Fibroblast of lung (primary cell): Measurements from ENCODE around the gene CLEC4D. TPM values are rescaled to one million over a fixed set of nuclear protein-coding genes. Genes with fewer than 3 reads are reported as not detected.

Experiments used
- DNase-seq, 2 donors: peaks; one replicate each; pipeline versions ENCODE4 v3.0.0 to v3.0.0-alpha.2; 2010; ENCODE audit warnings: low read depth in 2 of 2
- H2AFZ ChIP-seq: 2 replicates; pipeline ENCODE4 v1.5.1; 2012; ENCODE audit warnings: low read length, control low read depth, inconsistent platforms
- H3K27ac ChIP-seq: 2 replicates; pipeline ENCODE4 v1.5.1; 2011; ENCODE audit warnings: low read length, control low read depth; ENCODE audit not compliant: insufficient read depth
- H3K27me3 ChIP-seq: 2 replicates; pipeline ENCODE4 v1.5.1; 2011; ENCODE audit warnings: mild to moderate bottlenecking, low read length; ENCODE audit not compliant: control insufficient read depth, insufficient read depth
- H3K36me3 ChIP-seq: 2 replicates; pipeline ENCODE4 v1.5.1; 2011; ENCODE audit warnings: low read length; ENCODE audit not compliant: control insufficient read depth, insufficient read depth
- H3K4me1 ChIP-seq: 2 replicates; pipeline ENCODE4 v1.5.1; 2011; ENCODE audit warnings: low read length; ENCODE audit not compliant: control insufficient read depth, insufficient read depth; ENCODE audit errors: extremely low read depth
- H3K4me2 ChIP-seq: 2 replicates; pipeline ENCODE4 v1.5.1; 2011; ENCODE audit warnings: low read length, control low read depth; ENCODE audit not compliant: insufficient read depth; ENCODE audit errors: extremely low read depth
- H3K4me3 ChIP-seq, 4 experiments: fragments of 200-600 bp in 1 of 4; sonication (generic) in 1 of 4; replicated peaks in 1 of 4; 2 replicates each; pipeline ENCODE4 v1.5.1; 2011 to 2016; ENCODE audit warnings: low read length in 4 of 4, low read depth in 3 of 4, mild to moderate bottlenecking in 3 of 4, control low read depth in 2 of 4, inconsistent platforms in 1 of 4, mixed read lengths in 1 of 4; ENCODE audit not compliant: insufficient read depth in 1 of 4; ENCODE audit errors: control extremely low read depth in 1 of 4
- H3K79me2 ChIP-seq: 2 replicates; pipeline ENCODE4 v1.5.1; 2012; ENCODE audit warnings: mild to moderate bottlenecking, low read length, inconsistent platforms; ENCODE audit not compliant: control insufficient read depth, insufficient read depth
- H3K9ac ChIP-seq: 2 replicates; pipeline ENCODE4 v1.5.1; 2011; ENCODE audit warnings: mild to moderate bottlenecking, low read length, control low read depth; ENCODE audit not compliant: insufficient read depth
- H3K9me3 ChIP-seq: 2 replicates; pipeline ENCODE4 v1.5.1; 2012; ENCODE audit warnings: low read depth, low read length; ENCODE audit not compliant: control insufficient read depth, insufficient read depth
- H4K20me1 ChIP-seq: 2 replicates; pipeline ENCODE4 v1.5.1; 2011; ENCODE audit warnings: low read length; ENCODE audit not compliant: control insufficient read depth, insufficient read depth; ENCODE audit errors: extremely low read depth
- EZH2 ChIP-seq: IDR thresholded peaks from 2 replicates; pipeline ENCODE4 v1.5.1; 2012; ENCODE audit warnings: low read length, control low read depth, mild to moderate bottlenecking; ENCODE audit errors: missing control alignments
- polyA minus RNA-seq: library from RNA; depleted of rRNA, polyadenylated mRNA; stranded (reverse); fragments of >200 nt; gene quantifications from 2 replicates; pipeline ENCODE4 v1.2.3, GENCODE V29; 2011; ENCODE audit warnings: low replicate concordance
- polyA plus RNA-seq, 2 donors: library from polyadenylated mRNA; depleted of rRNA in 1 of 2; stranded (reverse) in 1 of 2; unstranded in 1 of 2; fragments of >200 nt; gene quantifications; 2 replicates each; pipeline ENCODE4 v1.2.1, GENCODE V29; 2011 to 2012; ENCODE audit warnings: missing spikeins in 1 of 2
- total RNA-seq: library from RNA; depleted of rRNA; stranded (reverse); fragments of >200 nt; gene quantifications from 2 replicates; pipeline ENCODE4 v1.2.1, GENCODE V29; 2014
- TF ChIP-seq, protein P1 (sequence below), 2 donors: IDR thresholded peaks in 1 of 2; conservative IDR thresholded peaks in 1 of 2; 1 replicate in 1 of 2; 2 replicates in 1 of 2; pipeline ENCODE4 v1.5.1; 2011 to 2012; ENCODE audit warnings: low read length in 2 of 2, control low read depth in 1 of 2, inconsistent platforms in 1 of 2, low read depth in 1 of 2, mild to moderate bottlenecking in 1 of 2

The CLEC4D gene
- not detected in 2 replicates for total RNA-seq
- not detected in 2 replicates for polyA plus RNA-seq
- not detected in 2 replicates for polyA plus RNA-seq (2012)
- polyA minus RNA-seq = not detected in 2 replicates

DNA sequence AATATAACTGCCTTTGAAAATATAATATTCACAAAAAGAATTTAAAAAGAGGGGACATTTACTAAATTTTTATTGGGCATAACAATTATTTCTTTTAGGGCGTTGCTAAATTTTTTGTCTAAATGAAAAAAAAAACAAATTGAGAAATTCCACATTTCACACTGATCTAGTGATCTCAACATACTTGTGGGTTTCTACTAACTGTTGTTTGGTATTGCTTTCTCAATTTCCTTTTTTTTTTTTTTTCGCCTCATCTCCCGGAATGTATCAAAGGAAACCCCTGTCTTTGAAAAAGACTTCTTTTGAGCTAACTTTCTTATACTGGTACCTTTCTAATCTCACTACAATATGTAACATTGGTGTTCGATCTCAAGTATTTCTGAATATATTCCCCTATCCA, at the start of gene CLEC4D:
Gene CLEC4D (plus strand): TSS at position 248 of the 400 bp plus-strand sequence. CDS start 230 bp downstream, outside the sequence.
- Histone ChIP-seq H3K9ac (no peak within 1 kb of the TSS), H3K9me3 (no peaks in the 10 kb centered on the region), H3K27me3 (no peaks in the 10 kb centered on the region), H3K4me2 (no peak within 1 kb of the TSS), H2AFZ (no peak within 1 kb of the TSS), H3K36me3 (no peaks in the 10 kb centered on the region), H3K4me1 (no peaks in the 10 kb centered on the region), H3K79me2 (no peaks in the 10 kb centered on the region), H3K27ac (no peak within 1 kb of the TSS), H3K4me3 (no peak within 1 kb of the TSS), H4K20me1 (no peaks in the 10 kb centered on the region)
- TF ChIP-seq, protein P1, sequence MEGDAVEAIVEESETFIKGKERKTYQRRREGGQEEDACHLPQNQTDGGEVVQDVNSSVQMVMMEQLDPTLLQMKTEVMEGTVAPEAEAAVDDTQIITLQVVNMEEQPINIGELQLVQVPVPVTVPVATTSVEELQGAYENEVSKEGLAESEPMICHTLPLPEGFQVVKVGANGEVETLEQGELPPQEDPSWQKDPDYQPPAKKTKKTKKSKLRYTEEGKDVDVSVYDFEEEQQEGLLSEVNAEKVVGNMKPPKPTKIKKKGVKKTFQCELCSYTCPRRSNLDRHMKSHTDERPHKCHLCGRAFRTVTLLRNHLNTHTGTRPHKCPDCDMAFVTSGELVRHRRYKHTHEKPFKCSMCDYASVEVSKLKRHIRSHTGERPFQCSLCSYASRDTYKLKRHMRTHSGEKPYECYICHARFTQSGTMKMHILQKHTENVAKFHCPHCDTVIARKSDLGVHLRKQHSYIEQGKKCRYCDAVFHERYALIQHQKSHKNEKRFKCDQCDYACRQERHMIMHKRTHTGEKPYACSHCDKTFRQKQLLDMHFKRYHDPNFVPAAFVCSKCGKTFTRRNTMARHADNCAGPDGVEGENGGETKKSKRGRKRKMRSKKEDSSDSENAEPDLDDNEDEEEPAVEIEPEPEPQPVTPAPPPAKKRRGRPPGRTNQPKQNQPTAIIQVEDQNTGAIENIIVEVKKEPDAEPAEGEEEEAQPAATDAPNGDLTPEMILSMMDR (conservative IDR thresholded peaks at IDR 0.05 in 1 of 2, IDR thresholded peaks at IDR 0.05 in 1 of 2; ENCODE audit: low read depth in 1 of 2, low read length in 2 of 2) = no peak
- no peak for TF ChIP-seq EZH2
- DNase-seq = no peak

DNA sequence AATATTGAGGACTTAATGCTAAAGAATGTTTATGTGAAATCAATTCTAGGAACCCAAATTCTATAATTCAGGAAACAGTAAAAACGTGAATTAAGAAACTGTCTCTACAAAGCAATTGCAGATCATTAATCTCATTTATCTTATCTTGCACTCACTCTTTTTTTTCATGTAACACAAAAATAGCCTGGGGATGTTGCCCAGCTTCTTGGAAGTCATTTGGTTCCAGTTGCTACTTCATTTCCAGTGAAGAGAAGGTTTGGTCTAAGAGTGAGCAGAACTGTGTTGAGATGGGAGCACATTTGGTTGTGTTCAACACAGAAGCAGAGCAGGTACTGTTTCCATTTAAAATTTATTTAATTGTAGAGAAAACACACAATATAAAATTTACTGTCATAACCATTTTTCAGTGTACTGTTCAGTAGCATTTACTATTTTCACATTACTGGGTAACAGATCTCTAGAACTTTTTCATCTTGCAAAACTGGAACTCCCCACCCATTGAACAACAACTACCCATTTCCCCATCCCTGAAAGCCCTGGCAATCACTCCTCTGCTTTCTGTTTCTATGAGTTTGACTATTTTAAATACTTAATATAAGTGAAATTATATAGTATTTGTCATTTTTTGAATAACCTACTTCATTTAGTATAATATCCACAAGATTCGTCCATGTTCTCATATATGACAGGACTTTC, 47.9 kb upstream of the CLEC4D start:
- DNase-seq = no peak
- H3K27ac ChIP-seq = no peak overlapping the region
- no peak overlapping the region for H2AFZ ChIP-seq
- H3K9me3 ChIP-seq = no peaks in the 10 kb centered on the region
- no peaks in the 10 kb centered on the region for H4K20me1 ChIP-seq
- TF ChIP-seq, protein P1 (conservative IDR thresholded peaks at IDR 0.05 in 1 of 2, IDR thresholded peaks at IDR 0.05 in 1 of 2; ENCODE audit: low read depth in 1 of 2, low read length in 2 of 2) = no peak
- no peak for TF ChIP-seq EZH2
- H3K79me2 ChIP-seq = no peaks in the 10 kb centered on the region
- no peaks in the 10 kb centered on the region for H3K27me3 ChIP-seq
- H3K4me2 ChIP-seq = no peak overlapping the region
- no peaks in the 10 kb centered on the region for H3K36me3 ChIP-seq
- no peak overlapping the region for H3K4me3 ChIP-seq
- H3K4me1 ChIP-seq = no peaks in the 10 kb centered on the region
- no peak overlapping the region for H3K9ac ChIP-seq

DNA sequence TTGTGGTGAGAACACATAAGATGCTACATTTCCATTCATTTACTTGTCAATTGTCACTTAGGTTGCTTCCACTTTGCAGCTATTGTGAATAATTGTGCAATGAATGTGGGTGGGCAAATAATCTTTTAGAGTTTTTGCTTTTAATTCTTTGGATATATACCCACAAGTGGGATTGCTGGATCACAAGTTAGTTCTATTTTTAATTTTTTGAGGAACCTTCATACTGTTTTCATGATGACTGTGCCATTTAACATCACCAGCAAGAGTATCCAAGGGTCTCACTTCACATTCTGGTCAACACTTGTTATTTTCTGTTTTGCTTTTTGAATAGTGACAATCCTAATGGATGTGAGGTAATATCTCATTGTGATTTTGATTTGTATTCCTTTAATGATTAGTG, 47.1 kb upstream of the CLEC4D start:
- Histone ChIP-seq H4K20me1 (no peaks in the 10 kb centered on the region), H3K4me3 (no peak overlapping the region), H3K27ac (no peak overlapping the region), H3K9ac (no peak overlapping the region), H3K36me3 (no peaks in the 10 kb centered on the region), H3K4me2 (no peak overlapping the region), H3K4me1 (no peaks in the 10 kb centered on the region), H3K9me3 (no peaks in the 10 kb centered on the region), H3K27me3 (no peaks in the 10 kb centered on the region), H3K79me2 (no peaks in the 10 kb centered on the region), H2AFZ (no peak overlapping the region)
- TF ChIP-seq, protein P1 (conservative IDR thresholded peaks at IDR 0.05 in 1 of 2, IDR thresholded peaks at IDR 0.05 in 1 of 2; ENCODE audit: low read depth in 1 of 2, low read length in 2 of 2) = no peak
- no peak for TF ChIP-seq EZH2
- no peak for DNase-seq
